Activated CD4-positive, alpha-beta T cell treated with anti-CD3 and anti-CD28 coated beads, Interleukin-2, amount 10 ng/mL, durations not matched to agents 7 days and 5 days (primary cell): ENCODE measurements around the gene SERPIND1. TPM values are rescaled to one million over a fixed set of nuclear protein-coding genes. Genes with fewer than 3 reads are reported as not detected.
"Not testable (repeated sequence)": the region's sequence is repeated elsewhere in the genome, so short reads cannot be mapped to it uniquely, and the experiment has no call there.

ENCODE experiments used
- CTCF ChIA-PET: fragments of 350-600 bp; sonication (Branson Sonifier 250); formaldehyde crosslinking; loops from one replicate; lab custom pipeline; 2021; ENCODE audit warnings: antibody characterized with exemption; lab: Charles Lee
- POLR2A ChIA-PET: fragments of 350-600 bp; sonication (Branson Sonifier 250); formaldehyde crosslinking; loops from one replicate; lab custom pipeline; 2021; ENCODE audit warnings: antibody characterized with exemption; lab: Charles Lee
- DNase-seq: peaks from one replicate; pipeline ENCODE4 v3.0.0-alpha.2; 2020
- H3K27ac Mint-ChIP-seq: one replicate; pipeline ENCODE4 v1.8.0; 2021; ENCODE audit warnings: mild to moderate bottlenecking, moderate library complexity, mixed read lengths
- H3K27me3 Mint-ChIP-seq: one replicate; pipeline ENCODE4 v1.8.0; 2021; ENCODE audit warnings: mixed read lengths
- H3K36me3 Mint-ChIP-seq: one replicate; pipeline ENCODE4 v1.8.0; 2021; ENCODE audit warnings: low read depth, mixed read lengths
- H3K4me1 Mint-ChIP-seq: one replicate; pipeline ENCODE4 v1.8.0; 2021; ENCODE audit warnings: mixed read lengths
- H3K4me3 Mint-ChIP-seq: one replicate; pipeline ENCODE4 v1.8.0; 2021; ENCODE audit warnings: mild to moderate bottlenecking, moderate library complexity, mixed read lengths
- H3K9me3 Mint-ChIP-seq: one replicate; pipeline ENCODE4 v1.8.0; 2021; ENCODE audit warnings: mixed read lengths
- total RNA-seq, 2 experiments: library from RNA; stranded (reverse); gene quantifications; one replicate each; pipeline ENCODE4 v1.2.3, GENCODE V29; 2021

Gene SERPIND1
- total RNA-seq, 2 experiments from 2014 or later, result not detected

- Mint-ChIP-seq H3K36me3 (peaks cover 30% of the 10 kb centered on the region), H3K27me3 (no peaks in the 10 kb centered on the region), H3K4me3 (no peak overlapping the region), H3K4me1 (no peaks in the 10 kb centered on the region), H3K27ac (no peak overlapping the region), H3K9me3 (no peaks in the 10 kb centered on the region)
- DNase-seq, result no peak
- ChIA-PET CTCF (interaction anchor here (0.7 kb wide), 1 partner anchor 9 kb away, joined by 3 read pairs; no protein-coding TSS in a partner anchor), POLR2A (interaction anchor here (0.9 kb wide), 1 partner anchor 77 kb away, joined by 3 read pairs; no protein-coding TSS in a partner anchor)
Measured at GRCh38 chr22:20822240-20822639, 48.3 kb downstream of the SERPIND1 start.

DNA sequence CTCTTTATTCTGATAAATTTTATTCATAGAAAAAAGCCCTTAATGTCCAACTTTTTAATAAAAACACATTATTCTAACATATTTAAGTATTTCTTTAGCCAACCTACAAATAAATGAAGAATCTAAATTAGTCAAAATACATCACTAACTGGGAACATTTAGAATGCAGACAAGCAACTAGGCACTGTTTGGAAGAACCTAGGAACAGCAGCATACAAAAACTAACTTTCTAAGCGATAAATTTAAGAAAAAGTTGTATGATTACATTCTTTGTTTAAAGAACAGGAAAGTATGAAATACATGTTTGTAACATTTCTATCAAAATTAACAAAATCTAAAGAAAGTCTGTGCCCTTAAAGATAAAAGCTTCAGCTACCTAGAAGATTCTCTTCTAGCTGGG is 49.4 kb downstream of the SERPIND1 start:
- peaks cover 33% of the 10 kb centered on the region for H3K36me3 Mint-ChIP-seq
- no peak for DNase-seq
- no peak overlapping the region for H3K27ac Mint-ChIP-seq
- ChIA-PET CTCF (no interaction called here), POLR2A (interaction anchor here (0.9 kb wide), 1 partner anchor 76 kb away, joined by 3 read pairs; no protein-coding TSS in a partner anchor)
- H3K27me3 Mint-ChIP-seq, result no peaks in the 10 kb centered on the region
- no peaks in the 10 kb centered on the region for H3K9me3 Mint-ChIP-seq
- no peak overlapping the region for H3K4me3 Mint-ChIP-seq
- H3K4me1 Mint-ChIP-seq, result no peaks in the 10 kb centered on the region

GRCh38 chr22:20825216-20825615 is 51.3 kb downstream of the SERPIND1 start:
- CTCF ChIA-PET, result interaction anchor here (1.1 kb wide), 1 partner anchor 15 kb away, joined by 3 read pairs; no protein-coding TSS in a partner anchor
- H3K4me3 Mint-ChIP-seq, H3K9me3 Mint-ChIP-seq, H3K27ac Mint-ChIP-seq, H3K27me3 Mint-ChIP-seq, DNase-seq, POLR2A ChIA-PET, H3K4me1 Mint-ChIP-seq: not testable (repeated sequence)
- H3K36me3 Mint-ChIP-seq, result peaks cover 32% of the 10 kb centered on the region

- Mint-ChIP-seq H3K36me3 (peaks cover 36% of the 10 kb centered on the region), H3K27ac (no peak overlapping the region), H3K27me3 (no peaks in the 10 kb centered on the region), H3K9me3 (no peaks in the 10 kb centered on the region), H3K4me1 (no peaks in the 10 kb centered on the region), H3K4me3 (no peak overlapping the region)
- no peak for DNase-seq
- ChIA-PET POLR2A (no interaction called here), CTCF (no interaction called here)
Measured at GRCh38 chr22:20825624-20826023, 51.7 kb downstream of the SERPIND1 start.

DNA sequence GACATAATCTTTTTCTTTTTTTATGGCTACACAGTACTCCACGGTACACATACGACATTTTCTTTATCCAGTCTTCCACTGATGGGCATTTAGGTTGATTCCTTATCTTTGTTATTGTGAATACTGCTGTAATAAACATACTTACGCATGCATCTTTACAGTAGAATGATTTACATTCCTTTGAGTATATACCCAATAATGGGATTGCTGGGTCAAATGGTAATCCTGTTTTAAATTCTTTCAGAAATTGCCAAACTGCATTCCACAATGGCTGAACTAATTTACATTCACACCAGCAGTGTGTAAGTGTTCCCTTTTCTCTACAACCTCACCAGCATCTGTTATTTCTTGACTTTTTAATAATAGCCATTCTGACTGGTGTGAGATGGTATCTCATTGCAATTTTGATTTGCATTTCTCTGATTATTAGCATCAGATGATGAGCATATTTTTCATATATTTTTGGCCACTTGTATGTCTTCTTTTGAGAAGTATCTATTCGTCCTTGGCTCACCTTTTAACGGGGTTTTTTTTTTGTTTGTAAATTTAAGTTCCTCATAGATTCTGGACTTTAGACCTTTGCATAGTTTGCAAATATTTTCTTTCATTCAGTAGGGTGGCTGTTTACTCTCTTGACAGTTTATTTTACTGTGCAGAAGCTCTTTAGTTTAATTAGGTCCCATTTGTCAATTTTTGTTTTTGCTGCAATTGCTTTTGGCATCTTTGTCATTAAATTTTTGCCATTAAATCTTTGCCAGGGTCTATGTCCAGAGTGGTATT is 52.6 kb downstream of the SERPIND1 start:
- CTCF ChIA-PET, result interaction anchor here (1.3 kb wide), 1 partner anchor 10 kb away, joined by 3 read pairs; no protein-coding TSS in a partner anchor
- H3K36me3 Mint-ChIP-seq, result peaks cover 41% of the 10 kb centered on the region
- H3K27me3 Mint-ChIP-seq, H3K9me3 Mint-ChIP-seq, H3K4me1 Mint-ChIP-seq, H3K27ac Mint-ChIP-seq, DNase-seq, H3K4me3 Mint-ChIP-seq, POLR2A ChIA-PET: not testable (repeated sequence)

GRCh38 chr22:20829491-20830134 is 55.7 kb downstream of the SERPIND1 start:
- ChIA-PET POLR2A (no interaction called here), CTCF (no interaction called here)
- Mint-ChIP-seq H3K4me3 (no peak overlapping the region), H3K27ac (no peak overlapping the region), H3K9me3 (no peaks in the 10 kb centered on the region), H3K36me3 (peaks cover 52% of the 10 kb centered on the region), H3K4me1 (no peaks in the 10 kb centered on the region), H3K27me3 (no peaks in the 10 kb centered on the region)
- no peak for DNase-seq

DNA sequence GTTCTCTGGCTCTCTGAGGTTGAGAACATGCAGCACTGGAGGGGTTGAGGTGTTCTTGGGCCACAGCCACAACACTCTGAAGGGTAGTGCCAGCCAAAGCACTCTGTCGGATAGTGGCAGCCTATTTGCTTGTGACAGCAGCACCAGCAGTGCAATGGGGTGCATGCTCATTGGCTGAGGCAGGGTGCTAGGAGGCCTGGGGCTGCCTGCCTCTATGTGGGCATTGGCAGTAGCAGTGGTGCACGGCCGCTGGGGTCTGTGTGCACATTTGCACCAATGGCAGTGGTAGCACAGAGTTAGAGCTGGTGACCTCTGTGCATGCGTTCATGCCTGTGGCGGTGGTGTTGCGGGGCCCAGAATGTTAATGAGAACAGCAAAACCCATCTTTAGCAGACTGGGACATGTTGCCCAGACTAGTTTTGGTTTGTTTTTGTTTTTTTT is 59.3 kb downstream of the SERPIND1 start:
- Mint-ChIP-seq H3K27ac (no peak overlapping the region), H3K4me1 (peaks cover 7% of the 10 kb centered on the region), H3K36me3 (peaks cover 44% of the 10 kb centered on the region), H3K9me3 (no peaks in the 10 kb centered on the region), H3K4me3 (no peak overlapping the region), H3K27me3 (no peaks in the 10 kb centered on the region)
- CTCF ChIA-PET, result interaction anchor here (0.9 kb wide), 1 partner anchor 24 kb away, joined by 3 read pairs; no protein-coding TSS in a partner anchor
- POLR2A ChIA-PET, result no interaction called here
- no peak for DNase-seq

GRCh38 chr22:20834206-20834605 is 60.3 kb downstream of the SERPIND1 start:
- no peaks in the 10 kb centered on the region for H3K27me3 Mint-ChIP-seq
- peaks cover 8% of the 10 kb centered on the region for H3K4me1 Mint-ChIP-seq
- no peak overlapping the region for H3K4me3 Mint-ChIP-seq
- ChIA-PET CTCF (no interaction called here), POLR2A (no interaction called here)
- no peak overlapping the region for H3K27ac Mint-ChIP-seq
- H3K36me3 Mint-ChIP-seq, result peaks cover 46% of the 10 kb centered on the region
- no peaks in the 10 kb centered on the region for H3K9me3 Mint-ChIP-seq
- no peak for DNase-seq

DNA sequence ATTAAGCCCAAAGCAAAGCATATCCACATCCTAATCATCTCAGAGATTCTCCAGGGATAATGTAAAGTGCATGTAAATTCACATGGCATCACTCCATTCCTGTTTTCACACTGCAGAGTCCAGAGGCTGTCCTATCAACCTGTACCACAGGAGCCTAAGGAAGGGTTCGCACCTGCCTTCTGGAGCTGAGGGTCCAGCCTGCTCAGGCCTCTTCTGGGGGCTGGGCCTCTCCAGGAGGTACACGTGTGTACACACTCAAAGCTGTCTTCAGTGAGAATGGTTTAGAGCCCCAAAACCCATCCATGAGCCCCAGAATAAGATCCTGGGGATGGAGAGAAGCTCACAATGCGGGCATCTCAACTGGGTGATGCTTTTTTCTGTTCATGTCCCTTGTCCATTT is 60.8 kb downstream of the SERPIND1 start:
- DNase-seq, result no peak
- Mint-ChIP-seq H3K27me3 (no peaks in the 10 kb centered on the region), H3K4me3 (no peak overlapping the region), H3K27ac (no peak overlapping the region), H3K4me1 (peaks cover 8% of the 10 kb centered on the region), H3K36me3 (peaks cover 42% of the 10 kb centered on the region), H3K9me3 (no peaks in the 10 kb centered on the region)
- POLR2A ChIA-PET, result no interaction called here
- CTCF ChIA-PET, result interaction anchor here (0.9 to 1.2 kb wide), 2 partner anchors 13 to 15 kb away, joined by 3 read pairs; no protein-coding TSS in a partner anchor

Other genes with a start within 250 kb of the SERPIND1 start
- gene PI4KA, start 84.7 kb downstream of the SERPIND1 start, total RNA-seq, result 100 to 1,000 TPM; 103 to 113 TPM
- 10 to 100 TPM; 29.6 to 36.0 TPM for gene SNAP29, start 84.9 kb downstream of the SERPIND1 start, total RNA-seq
- 10 to 100 TPM; 82.2 to 87.2 TPM for gene CRKL, start 143.3 kb downstream of the SERPIND1 start, total RNA-seq
- gene AIFM3, start 193.1 kb downstream of the SERPIND1 start, total RNA-seq, result under 1 TPM in 1 of 2 experiments, not detected in 1; 0.25 TPM
- gene LZTR1, start 208.2 kb downstream of the SERPIND1 start, total RNA-seq, result 10 to 100 TPM; 62.0 to 66.4 TPM
- gene THAP7, start 228.0 kb downstream of the SERPIND1 start, total RNA-seq, result 10 to 100 TPM; 29.1 to 29.8 TPM
- gene P2RX6, start 241.1 kb downstream of the SERPIND1 start, total RNA-seq, result under 1 TPM; 0.27 TPM